GM23338 (cell line): ENCODE results near the gene CATSPERE. TPM values are rescaled to one million over a fixed set of nuclear protein-coding genes. Genes with fewer than 3 reads are reported as not detected.

Experiments
- ATAC-seq: fragments of 200-7000 bp; cut with Tn5 transposase; 3 replicates; pipeline ENCODE4 v1.9.1; 2020
- DNase-seq: peaks from one replicate; pipeline ENCODE4 v3.0.0-alpha.2; 2015; ENCODE audit warnings: low spot score
- H2AFZ ChIP-seq: fragments of 200-600 bp; sonication (generic); 2 replicates; pipeline ENCODE4 v1.8.0; 2016; ENCODE audit warnings: antibody characterized with exemption, mild to moderate bottlenecking, moderate library complexity
- H3F3A ChIP-seq: fragments of 200-600 bp; sonication (generic); replicated peaks from 2 replicates; pipeline ENCODE4 v1.8.0; 2017; ENCODE audit warnings: antibody characterized with exemption, mixed run types, low read depth
- H3K27ac ChIP-seq: fragments of 200-600 bp; sonication (generic); 2 replicates; pipeline ENCODE4 v1.6.1; 2016; ENCODE audit warnings: low read depth
- H3K27me3 ChIP-seq: fragments of 200-600 bp; sonication (generic); 2 replicates; pipeline ENCODE4 v1.8.0; 2016; ENCODE audit warnings: mild to moderate bottlenecking, mixed run types, moderate library complexity; ENCODE audit not compliant: insufficient read depth
- H3K36me3 ChIP-seq: fragments of 200-600 bp; sonication (generic); 2 replicates; pipeline ENCODE4 v1.8.0; 2016; ENCODE audit warnings: mild to moderate bottlenecking; ENCODE audit not compliant: insufficient read depth
- H3K4me1 ChIP-seq: fragments of 200-600 bp; sonication (generic); 2 replicates; pipeline ENCODE4 v1.8.0; 2016; ENCODE audit warnings: mild to moderate bottlenecking, moderate library complexity; ENCODE audit not compliant: insufficient read depth
- H3K4me2 ChIP-seq: fragments of 200-600 bp; sonication (generic); 2 replicates; pipeline ENCODE4 v1.7.1; 2017; ENCODE audit warnings: mixed run types
- H3K4me3 ChIP-seq: fragments of 200-600 bp; sonication (generic); 2 replicates; pipeline ENCODE4 v1.6.1; 2016; ENCODE audit warnings: mixed run types
- H3K79me2 ChIP-seq: fragments of 200-600 bp; sonication (generic); replicated peaks from 2 replicates; pipeline ENCODE4 v1.8.0; 2017; ENCODE audit warnings: mild to moderate bottlenecking; ENCODE audit not compliant: insufficient read depth
- H3K9me2 ChIP-seq: fragments of 200-600 bp; sonication (generic); 2 replicates; pipeline ENCODE4 v1.8.0; 2017; ENCODE audit not compliant: insufficient read depth
- H4K20me1 ChIP-seq: fragments of 200-600 bp; sonication (generic); replicated peaks from 2 replicates; pipeline ENCODE4 v1.8.0; 2017; ENCODE audit warnings: mild to moderate bottlenecking; ENCODE audit not compliant: insufficient read depth
- H3K27ac Mint-ChIP-seq: 2 replicates; pipeline ENCODE4 v1.8.0; 2020; ENCODE audit warnings: inconsistent platforms, mild to moderate bottlenecking, moderate library complexity, mixed read lengths
- H3K27me3 Mint-ChIP-seq: 3 replicates; pipeline ENCODE4 v1.8.0; 2022; ENCODE audit warnings: low read depth, mild to moderate bottlenecking, moderate library complexity, mixed read lengths, inconsistent platforms; ENCODE audit not compliant: insufficient read depth, poor library complexity
- H3K36me3 Mint-ChIP-seq: 3 replicates; pipeline ENCODE4 v1.8.0; 2021; ENCODE audit warnings: low read depth, mild to moderate bottlenecking, inconsistent platforms, moderate library complexity, mixed read lengths
- H3K4me1 Mint-ChIP-seq: 3 replicates; pipeline ENCODE4 v1.8.0; 2020; ENCODE audit warnings: mild to moderate bottlenecking, inconsistent platforms, mixed read lengths
- H3K4me3 Mint-ChIP-seq: 3 replicates; pipeline ENCODE4 v1.8.0; 2021; ENCODE audit warnings: moderate library complexity, mild to moderate bottlenecking, inconsistent platforms, mixed read lengths
- H3K9me3 Mint-ChIP-seq: 3 replicates; pipeline ENCODE4 v1.8.0; 2020; ENCODE audit warnings: moderate library complexity, mild to moderate bottlenecking, inconsistent platforms, mixed read lengths
- CREB1 ChIP-seq: fragments of 250-450 bp; sonication (Bioruptor Pico); IDR thresholded peaks from 2 replicates; pipeline ENCODE4 v1.5.0; 2020; ENCODE audit warnings: low read depth, mild to moderate bottlenecking, moderate library complexity
- POLR2AphosphoS5 ChIP-seq: IDR thresholded peaks from 2 replicates; pipeline ENCODE4 v1.6.1; 2016; ENCODE audit warnings: antibody characterized with exemption, low read depth
- polyA plus RNA-seq: library from polyadenylated mRNA; unstranded; fragments of >200 nt; fragmentation: Nextera tagmentation; extraction: Ambion mirVana; gene quantifications from 2 replicates; pipeline ENCODE4 v1.2.1, GENCODE V29; 2016
- total RNA-seq: library from RNA; depleted of rRNA; stranded (reverse); fragments of >200 nt; shearing (Covaris generic); gene quantifications from 2 replicates; pipeline ENCODE4 v1.2.3, GENCODE V29; 2014
- TF ChIP-seq, protein P1 (sequence below): fragments of 250-450 bp; sonication (Bioruptor Pico); IDR thresholded peaks from 2 replicates; pipeline ENCODE4 v1.5.0; 2020; ENCODE audit warnings: mild to moderate bottlenecking, moderate library complexity
- TF ChIP-seq, protein P2 (sequence below): IDR thresholded peaks from one replicate; pipeline ENCODE4 v1.6.1; 2018; ENCODE audit warnings: antibody characterized with exemption; ENCODE audit not compliant: unreplicated experiment

CATSPERE gene
- total and polyA plus RNA-seq, 2 experiments from 2014 or later = 0.70 TPM; not detected in 1

DNA sequence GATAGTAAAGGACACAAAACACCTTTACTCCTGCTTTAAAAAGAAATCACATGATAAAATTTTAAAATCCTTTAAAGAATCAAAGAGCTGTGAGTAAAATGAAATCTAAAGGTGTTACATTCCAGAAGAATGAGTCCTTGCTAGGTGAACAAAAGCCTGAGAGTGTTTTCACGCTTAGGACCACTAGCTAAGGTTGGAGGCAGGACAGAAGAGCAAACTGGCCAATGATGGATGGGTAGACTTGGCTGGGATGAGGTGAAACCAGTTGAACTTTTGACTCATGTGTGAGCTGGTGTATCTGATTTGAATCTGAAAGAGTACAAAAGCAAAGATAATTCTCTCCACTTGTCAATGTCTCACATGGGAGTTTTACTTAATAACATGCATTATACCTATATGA, 35.1 kb downstream of the CATSPERE start:
- Mint-ChIP-seq H3K27ac (no peak overlapping the region), H3K9me3 (peaks cover 18% of the 10 kb centered on the region), H3K27me3 (no peaks in the 10 kb centered on the region), H3K4me1 (peaks cover 4% of the 10 kb centered on the region; the same call in 1 of the 3 replicates), H3K36me3 (peaks cover 7% of the 10 kb centered on the region; the same call in 2 of the 3 replicates), H3K4me3 (no peak overlapping the region)
- TF ChIP-seq, protein P1, sequence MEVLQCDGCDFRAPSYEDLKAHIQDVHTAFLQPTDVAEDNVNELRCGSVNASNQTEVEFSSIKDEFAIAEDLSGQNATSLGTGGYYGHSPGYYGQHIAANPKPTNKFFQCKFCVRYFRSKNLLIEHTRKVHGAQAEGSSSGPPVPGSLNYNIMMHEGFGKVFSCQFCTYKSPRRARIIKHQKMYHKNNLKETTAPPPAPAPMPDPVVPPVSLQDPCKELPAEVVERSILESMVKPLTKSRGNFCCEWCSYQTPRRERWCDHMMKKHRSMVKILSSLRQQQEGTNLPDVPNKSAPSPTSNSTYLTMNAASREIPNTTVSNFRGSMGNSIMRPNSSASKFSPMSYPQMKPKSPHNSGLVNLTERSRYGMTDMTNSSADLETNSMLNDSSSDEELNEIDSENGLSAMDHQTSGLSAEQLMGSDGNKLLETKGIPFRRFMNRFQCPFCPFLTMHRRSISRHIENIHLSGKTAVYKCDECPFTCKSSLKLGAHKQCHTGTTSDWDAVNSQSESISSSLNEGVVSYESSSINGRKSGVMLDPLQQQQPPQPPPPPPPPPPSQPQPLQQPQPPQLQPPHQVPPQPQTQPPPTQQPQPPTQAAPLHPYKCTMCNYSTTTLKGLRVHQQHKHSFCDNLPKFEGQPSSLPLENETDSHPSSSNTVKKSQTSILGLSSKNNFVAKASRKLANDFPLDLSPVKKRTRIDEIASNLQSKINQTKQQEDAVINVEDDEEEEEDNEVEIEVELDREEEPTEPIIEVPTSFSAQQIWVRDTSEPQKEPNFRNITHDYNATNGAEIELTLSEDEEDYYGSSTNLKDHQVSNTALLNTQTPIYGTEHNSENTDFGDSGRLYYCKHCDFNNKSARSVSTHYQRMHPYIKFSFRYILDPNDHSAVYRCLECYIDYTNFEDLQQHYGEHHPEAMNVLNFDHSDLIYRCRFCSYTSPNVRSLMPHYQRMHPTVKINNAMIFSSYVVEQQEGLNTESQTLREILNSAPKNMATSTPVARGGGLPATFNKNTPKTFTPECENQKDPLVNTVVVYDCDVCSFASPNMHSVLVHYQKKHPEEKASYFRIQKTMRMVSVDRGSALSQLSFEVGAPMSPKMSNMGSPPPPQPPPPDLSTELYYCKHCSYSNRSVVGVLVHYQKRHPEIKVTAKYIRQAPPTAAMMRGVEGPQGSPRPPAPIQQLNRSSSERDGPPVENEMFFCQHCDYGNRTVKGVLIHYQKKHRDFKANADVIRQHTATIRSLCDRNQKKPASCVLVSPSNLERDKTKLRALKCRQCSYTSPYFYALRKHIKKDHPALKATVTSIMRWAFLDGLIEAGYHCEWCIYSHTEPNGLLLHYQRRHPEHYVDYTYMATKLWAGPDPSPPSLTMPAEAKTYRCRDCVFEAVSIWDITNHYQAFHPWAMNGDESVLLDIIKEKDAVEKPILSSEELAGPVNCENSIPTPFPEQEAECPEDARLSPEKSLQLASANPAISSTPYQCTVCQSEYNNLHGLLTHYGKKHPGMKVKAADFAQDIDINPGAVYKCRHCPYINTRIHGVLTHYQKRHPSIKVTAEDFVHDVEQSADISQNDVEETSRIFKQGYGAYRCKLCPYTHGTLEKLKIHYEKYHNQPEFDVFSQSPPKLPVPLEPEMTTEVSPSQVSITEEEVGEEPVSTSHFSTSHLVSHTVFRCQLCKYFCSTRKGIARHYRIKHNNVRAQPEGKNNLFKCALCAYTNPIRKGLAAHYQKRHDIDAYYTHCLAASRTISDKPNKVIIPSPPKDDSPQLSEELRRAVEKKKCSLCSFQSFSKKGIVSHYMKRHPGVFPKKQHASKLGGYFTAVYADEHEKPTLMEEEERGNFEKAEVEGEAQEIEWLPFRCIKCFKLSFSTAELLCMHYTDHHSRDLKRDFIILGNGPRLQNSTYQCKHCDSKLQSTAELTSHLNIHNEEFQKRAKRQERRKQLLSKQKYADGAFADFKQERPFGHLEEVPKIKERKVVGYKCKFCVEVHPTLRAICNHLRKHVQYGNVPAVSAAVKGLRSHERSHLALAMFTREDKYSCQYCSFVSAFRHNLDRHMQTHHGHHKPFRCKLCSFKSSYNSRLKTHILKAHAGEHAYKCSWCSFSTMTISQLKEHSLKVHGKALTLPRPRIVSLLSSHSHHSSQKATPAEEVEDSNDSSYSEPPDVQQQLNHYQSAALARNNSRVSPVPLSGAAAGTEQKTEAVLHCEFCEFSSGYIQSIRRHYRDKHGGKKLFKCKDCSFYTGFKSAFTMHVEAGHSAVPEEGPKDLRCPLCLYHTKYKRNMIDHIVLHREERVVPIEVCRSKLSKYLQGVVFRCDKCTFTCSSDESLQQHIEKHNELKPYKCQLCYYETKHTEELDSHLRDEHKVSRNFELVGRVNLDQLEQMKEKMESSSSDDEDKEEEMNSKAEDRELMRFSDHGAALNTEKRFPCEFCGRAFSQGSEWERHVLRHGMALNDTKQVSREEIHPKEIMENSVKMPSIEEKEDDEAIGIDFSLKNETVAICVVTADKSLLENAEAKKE (CRISPR knock-in tag) = no peak
- TF ChIP-seq POLR2AphosphoS5 = no peak
- TF ChIP-seq CREB1 = no peak
- TF ChIP-seq, protein P2, sequence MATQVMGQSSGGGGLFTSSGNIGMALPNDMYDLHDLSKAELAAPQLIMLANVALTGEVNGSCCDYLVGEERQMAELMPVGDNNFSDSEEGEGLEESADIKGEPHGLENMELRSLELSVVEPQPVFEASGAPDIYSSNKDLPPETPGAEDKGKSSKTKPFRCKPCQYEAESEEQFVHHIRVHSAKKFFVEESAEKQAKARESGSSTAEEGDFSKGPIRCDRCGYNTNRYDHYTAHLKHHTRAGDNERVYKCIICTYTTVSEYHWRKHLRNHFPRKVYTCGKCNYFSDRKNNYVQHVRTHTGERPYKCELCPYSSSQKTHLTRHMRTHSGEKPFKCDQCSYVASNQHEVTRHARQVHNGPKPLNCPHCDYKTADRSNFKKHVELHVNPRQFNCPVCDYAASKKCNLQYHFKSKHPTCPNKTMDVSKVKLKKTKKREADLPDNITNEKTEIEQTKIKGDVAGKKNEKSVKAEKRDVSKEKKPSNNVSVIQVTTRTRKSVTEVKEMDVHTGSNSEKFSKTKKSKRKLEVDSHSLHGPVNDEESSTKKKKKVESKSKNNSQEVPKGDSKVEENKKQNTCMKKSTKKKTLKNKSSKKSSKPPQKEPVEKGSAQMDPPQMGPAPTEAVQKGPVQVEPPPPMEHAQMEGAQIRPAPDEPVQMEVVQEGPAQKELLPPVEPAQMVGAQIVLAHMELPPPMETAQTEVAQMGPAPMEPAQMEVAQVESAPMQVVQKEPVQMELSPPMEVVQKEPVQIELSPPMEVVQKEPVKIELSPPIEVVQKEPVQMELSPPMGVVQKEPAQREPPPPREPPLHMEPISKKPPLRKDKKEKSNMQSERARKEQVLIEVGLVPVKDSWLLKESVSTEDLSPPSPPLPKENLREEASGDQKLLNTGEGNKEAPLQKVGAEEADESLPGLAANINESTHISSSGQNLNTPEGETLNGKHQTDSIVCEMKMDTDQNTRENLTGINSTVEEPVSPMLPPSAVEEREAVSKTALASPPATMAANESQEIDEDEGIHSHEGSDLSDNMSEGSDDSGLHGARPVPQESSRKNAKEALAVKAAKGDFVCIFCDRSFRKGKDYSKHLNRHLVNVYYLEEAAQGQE = no peak
- Histone ChIP-seq H3K27ac (no peak overlapping the region), H3K4me3 (no peak overlapping the region), H2AFZ (no peak overlapping the region), H3K9me2 (no peaks in the 10 kb centered on the region), H4K20me1 (no peaks in the 10 kb centered on the region), H3K4me1 (no peaks in the 10 kb centered on the region), H3K36me3 (no peaks in the 10 kb centered on the region), H3K4me2 (no peak overlapping the region), H3K27me3 (no peaks in the 10 kb centered on the region), H3K79me2 (no peaks in the 10 kb centered on the region), H3F3A (no peaks in the 10 kb centered on the region)
- ATAC-seq = no peak
- DNase-seq = peak; percentile 11
